NK-92 treated with Interleukin-12 subunit alpha and Interleukin-12 subunit beta, amount 100 ng/mL, for 24 hours (cell line): ENCODE data around the gene ESPNL.

Experiments
- DNase-seq: peaks from one replicate; lab custom pipeline; 2025; lab: John Stamatoyannopoulos, UW

The ESPNL gene

GRCh38 chr2:238097988-238098871 lies 1.9 kb upstream of the ESPNL start:
- DNase-seq, result no peak

DNA sequence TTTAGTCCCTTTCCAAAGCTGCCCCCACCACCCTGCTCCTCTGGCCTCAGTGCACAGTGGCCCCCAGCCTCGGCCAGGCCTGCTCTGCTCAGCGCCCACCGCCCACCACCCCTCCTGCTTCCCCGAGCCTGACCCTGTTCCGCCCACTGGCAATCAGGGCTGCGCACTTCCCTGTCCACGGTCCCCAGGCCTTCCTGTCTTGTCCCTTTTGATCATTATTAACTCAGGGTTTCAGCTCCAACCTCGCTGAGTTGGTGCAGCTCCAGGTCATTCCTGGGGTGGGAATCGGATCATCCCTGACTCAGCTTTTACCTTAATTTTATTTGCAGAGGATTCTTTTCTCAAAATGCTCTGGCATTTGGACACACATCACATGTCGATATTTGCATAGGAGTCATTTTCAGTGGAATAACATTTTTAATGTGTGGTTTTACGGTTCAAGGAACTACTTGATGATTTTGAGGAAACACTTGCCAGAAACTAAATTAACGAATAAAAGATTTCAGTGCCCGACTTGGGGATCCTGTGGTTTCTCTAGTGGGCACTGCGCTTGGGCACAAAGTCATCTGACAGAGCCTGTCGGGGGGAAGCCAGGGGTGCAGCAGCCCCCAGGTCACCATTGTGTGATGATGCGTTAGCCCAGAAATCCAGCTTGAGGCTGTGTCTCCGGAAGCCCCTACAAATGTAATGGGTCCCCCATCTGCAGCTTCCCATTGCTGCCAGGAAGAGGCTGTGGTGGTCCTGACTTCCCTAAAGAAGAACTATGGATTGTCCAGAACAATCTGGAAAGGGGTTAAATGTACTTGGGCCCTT lies 1.0 kb upstream of the ESPNL start:
- no peak for DNase-seq

- DNase-seq, result no peak
Measured at GRCh38 chr2:238099714-238100048, 459 bp upstream of the ESPNL start.

DNA sequence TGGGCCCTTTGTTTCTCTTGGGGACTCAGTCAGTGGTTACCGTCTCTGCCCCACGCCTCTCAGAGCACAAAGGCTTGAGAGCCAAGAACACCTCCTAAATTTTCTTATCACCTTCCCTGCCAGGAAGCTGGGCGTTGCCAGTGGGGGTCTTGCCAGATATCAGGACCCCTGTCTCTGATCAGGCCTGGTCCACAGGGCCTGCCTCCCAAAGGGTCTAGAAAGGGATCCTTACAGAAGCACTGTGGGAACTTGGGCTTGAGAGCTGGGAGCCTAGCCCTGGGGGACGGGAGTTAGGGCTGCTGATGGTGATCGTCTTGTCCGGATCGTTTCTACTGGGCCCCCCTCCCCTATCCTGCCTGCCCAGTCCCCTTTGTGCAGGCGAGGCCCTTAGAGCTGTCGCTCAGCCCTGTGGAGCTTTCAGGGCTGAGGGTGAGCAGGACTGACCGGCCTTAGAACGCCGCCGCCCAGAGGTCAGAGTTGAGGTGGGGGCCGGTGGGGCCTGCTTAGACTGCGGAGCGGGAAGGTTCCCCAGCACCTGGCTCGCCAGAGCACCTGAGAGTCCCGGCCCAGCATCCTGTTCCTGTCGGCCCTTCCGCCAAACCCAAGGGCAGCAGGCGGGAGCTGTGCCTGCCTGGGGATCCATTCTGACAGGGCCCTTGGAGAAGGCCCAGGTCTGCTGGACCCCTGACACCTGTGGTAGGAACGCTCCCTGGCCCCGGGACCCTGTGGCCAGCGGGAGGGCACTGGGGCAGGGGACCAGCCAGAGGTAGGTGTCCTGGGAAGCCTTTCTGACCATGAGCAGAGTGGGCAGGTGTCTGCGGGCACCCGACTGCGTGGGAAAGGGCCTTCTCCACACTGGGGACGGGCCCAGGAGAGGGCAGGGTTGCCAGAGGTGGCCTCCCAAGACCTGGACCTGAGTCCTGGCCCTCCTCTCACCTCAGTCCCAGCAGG lies 956 bp downstream of the ESPNL start:
- no peak for DNase-seq

- no peak for DNase-seq
Measured at GRCh38 chr2:238101891-238102841, 2.0 kb downstream of the ESPNL start.

DNA sequence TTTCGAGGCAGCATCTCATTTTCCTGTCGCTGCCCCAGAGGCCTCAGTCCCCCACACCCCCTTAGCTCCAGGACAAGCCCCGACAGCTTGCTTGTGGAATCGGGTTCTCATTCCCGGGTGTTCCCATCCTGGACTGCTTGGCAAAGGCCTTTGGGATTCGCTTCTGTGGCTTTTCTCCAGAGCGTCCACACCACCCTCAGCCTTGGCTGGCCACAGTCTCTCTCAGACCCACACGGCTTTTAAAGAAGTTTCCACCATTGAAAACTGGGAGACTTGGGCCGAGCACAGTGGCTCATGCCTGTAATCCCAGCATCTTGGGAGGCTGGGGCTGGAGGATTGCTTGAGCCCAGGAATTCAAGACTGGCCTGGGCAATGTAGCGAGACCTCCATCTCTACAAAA lies 2.7 kb downstream of the ESPNL start:
- DNase-seq, result no peak

DNA sequence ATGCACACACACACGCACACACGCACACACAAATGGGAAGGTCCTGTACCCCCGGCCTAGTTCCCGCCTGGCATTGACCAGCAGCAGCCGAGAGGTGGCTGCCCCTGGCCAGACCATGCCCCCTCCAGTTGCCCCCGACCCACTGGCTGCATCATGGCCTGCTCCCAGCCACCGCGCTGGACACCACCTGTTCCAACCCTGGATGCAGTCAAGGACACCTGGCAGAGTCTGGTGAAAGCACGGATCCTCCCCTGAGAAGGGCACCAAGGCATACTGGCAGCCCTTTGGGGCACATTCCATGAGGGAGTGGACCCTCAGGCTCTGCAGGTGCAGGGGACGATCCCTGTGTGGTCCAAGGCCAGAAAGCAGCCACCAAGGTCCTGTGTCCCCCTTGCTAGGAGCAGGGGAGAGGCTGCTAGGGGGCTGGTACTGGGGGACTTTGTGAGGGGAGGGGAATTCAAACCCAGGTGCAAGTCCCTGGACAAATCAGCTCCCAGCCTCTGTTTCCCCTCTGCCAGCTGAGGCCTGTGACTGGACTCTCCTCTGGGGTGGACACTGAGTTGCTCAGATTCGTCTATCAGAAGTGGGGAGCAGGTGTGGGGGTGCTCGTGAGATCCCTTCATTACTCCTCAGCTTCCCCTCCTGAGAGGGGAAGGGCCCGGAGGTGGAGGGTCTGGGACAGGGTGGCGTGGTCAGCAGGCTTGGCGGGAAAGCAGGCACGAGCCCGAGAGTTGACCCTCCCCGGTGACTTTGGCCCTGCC lies 3.5 kb downstream of the ESPNL start:
- DNase-seq, result no peak

DNA sequence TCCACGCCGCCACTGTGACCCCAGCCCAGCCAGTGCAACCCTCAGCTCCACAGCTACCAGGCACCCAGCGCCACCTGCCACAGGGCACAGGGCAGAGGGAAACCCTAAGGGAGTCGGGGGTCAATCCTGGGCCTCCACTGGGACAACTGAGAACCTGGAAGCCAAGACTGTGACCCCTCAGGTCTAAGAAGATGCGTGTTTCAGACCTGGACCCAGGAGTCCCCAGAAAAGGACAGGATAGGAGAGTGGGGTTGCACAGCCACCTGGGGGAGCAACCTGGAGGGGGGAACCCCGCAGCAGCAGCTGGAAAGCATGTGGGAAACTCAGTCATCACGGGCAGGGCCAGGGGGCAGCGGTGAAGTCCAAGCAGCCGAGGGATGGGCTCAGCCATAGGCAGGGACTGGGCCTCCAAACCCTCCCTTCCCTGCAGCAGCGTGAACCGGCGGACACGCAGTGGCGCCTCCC lies 4.1 kb downstream of the ESPNL start:
- no peak for DNase-seq

DNA sequence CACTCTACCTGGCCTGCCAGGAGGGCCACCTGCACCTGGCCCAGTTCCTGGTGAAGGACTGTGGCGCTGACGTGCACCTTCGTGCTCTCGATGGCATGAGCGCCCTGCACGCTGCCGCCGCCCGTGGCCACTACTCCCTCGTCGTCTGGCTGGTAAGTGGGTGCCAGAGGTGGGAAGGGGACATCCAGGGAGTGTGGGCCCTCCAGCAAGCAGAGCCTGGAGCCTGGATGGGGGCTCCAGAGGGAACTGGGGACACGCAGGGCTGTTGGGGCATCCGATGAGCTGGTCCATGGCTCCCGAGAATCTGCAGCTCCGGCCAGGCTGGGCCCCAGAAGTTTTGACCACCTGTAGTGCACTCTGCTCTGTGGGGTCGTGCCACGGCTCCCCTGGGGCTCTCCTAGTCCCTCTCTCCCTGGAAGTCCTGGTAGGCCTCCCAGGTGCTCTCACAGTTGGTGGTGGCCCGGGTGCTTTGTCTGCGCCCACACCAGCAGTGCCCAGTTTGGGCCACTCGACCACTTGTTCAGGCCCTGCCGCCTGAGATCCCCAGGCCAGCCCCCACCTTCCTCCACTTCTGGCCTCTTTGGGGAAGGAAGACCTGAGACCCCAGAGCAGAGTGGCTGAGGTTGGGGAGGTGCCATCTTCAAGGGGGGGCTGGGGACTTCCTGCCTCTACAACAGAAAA lies 4.7 kb downstream of the ESPNL start:
- no peak for DNase-seq

GRCh38 chr2:238105506-238106338 lies 5.6 kb downstream of the ESPNL start:
- DNase-seq, result no peak

- no peak for DNase-seq
Measured at GRCh38 chr2:238106339-238106697, 6.2 kb downstream of the ESPNL start.

DNA sequence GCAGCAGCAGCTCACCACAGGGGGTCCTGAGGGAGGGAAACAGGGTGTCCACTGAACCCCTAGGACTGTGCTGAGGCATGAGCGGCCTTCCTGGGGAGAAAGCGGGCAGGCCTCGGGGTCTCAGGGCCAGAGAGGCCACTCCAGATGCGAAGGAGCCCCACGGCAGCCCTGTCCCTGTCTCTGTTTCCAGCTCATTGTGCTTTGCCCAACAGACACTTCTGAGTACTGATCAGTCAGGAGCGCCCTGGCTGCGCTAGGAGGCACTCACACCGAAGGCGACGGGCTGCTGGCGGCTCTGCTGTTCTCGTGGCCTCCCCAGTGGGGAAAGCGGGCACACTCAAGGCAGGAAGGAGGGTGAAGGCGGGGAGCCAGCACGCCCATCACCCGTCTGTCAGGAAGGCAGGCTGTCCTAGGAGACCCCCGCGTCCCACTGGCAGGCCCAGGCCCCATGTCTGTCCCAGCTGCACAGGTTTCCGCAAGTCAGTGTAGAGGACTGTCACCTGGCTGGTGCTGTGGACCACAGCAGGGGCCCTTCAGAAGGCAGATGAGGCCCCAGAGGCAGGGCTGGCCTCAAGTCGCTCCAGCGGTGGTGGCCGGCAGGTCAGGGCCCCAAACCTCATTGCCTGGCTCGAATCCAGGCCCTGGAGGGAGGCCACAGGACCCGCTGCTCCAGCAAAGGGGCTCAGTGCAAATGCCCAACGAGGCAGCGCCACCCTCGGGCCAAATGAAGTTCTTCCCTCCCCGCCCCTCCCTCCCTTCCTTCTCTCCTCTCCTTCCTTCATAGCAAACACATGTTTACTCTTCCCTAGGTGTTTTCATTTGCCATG lies 6.8 kb downstream of the ESPNL start:
- no peak for DNase-seq

DNA sequence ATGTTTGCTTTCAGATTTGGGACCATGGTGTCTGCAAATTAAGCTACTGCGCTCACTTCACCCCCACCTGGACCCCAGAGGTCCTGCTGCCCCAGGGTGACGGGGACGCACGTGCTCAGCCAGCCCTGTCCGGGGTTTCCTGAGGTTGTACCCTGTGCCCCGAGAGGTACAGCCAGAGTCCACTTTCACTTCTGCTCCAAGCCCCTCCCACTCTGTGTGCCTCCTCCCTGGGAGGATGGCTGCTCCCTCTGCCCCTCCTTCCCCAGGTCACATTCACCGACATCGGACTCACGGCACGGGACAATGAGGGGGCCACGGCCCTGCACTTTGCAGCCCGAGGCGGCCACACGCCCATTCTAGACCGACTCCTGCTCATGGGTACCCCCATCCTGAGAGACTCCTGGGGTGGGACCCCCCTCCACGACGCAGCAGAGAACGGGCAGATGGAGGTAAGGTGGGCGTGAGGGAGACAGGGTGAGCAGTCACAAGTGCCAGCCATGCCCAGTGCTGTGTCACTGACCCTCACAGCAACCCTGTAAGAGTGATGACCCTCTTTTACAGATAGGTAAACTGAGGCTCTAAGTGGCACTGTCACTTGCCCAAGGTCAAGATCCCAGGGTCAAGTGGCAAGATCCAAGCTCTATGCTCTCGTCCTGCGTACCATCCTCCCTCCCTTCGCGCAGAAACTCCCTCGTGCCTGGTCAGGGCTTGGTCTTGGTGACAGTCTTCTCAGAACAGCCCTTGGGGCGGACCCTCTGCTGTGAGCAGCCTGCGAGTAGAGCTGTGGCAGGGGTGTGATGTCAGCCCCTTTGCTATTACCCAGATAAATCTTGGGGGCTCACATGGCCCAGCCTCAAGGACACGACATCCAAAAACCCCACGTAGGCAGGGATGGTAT lies 7.6 kb downstream of the ESPNL start:
- DNase-seq, result no peak

DNA sequence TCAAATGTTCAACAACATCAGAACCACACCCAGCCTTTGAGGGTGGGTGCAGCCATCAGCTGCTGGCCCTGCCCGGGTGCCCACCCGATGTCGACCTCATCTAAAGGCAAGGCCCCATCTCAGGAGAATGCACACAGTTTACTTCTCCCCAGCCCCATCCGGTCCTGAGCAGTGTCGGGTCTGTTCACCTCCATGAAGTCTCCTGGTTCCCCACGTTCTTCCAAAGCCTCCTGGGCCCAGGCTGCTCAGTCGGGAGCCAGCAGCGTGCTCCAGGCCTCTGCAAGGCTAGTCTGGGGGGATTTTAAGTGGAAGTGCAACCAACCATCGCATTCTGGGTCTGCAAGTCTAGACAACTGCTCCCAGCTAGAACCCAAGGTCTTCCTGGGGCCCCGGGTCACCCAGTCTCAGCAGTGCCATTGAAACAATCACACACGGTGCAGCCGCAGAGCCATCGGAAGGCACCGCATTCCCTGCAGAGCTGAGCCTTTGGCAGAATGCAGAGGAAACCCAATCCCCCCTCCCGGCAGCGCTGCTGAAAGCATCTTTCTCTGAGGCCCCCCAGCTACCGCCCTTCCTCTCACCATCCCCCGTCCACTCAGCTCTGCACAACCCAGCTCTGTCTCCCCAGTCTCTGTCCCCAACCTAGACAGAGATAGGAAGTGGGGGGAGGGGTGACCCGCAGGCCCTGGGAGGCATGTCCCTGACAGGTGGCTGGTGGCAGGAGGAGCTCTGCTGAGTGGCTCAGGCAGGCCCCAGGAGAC lies 8.5 kb downstream of the ESPNL start:
- DNase-seq, result no peak

GRCh38 chr2:238113611-238114010 lies 13.5 kb downstream of the ESPNL start:
- DNase-seq, result no peak

- no peak for DNase-seq
Measured at GRCh38 chr2:238114331-238114841, 14.2 kb downstream of the ESPNL start.
